GM19328 (cell line): ENCODE results near the gene CDH12.
"Not testable (repeated sequence)": the region's sequence is repeated elsewhere in the genome, so short reads cannot be mapped to it uniquely, and the experiment has no call there.

ENCODE experiments used
- ATAC-seq: cut with Tn5 transposase; IDR thresholded peaks from one replicate; pipeline ENCODE4 v1.9.1; 2021; ENCODE audit warnings: mild to moderate bottlenecking, moderate library complexity; ENCODE audit not compliant: unreplicated experiment

The CDH12 gene

DNA sequence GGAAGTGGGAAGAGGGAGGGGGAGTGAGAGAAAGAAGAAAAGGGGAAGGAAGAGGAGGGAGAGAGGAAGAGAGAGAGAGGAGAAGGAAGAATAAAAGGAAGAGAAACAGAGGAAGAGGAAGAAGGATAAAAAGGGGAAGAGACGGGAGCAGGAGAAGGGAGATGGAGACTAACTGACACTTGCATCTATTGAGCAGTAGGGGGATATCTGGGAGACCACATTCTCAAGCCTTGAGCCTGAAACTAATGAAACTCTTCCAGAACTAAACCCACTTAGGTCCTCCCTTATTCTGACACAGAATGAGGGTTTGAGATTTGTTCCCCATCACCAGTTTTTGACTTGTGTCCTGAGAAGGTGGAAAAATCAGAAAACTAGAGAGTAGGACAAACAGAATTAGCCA is 533.3 kb downstream of the CDH12 start:
- no peak for ATAC-seq

DNA sequence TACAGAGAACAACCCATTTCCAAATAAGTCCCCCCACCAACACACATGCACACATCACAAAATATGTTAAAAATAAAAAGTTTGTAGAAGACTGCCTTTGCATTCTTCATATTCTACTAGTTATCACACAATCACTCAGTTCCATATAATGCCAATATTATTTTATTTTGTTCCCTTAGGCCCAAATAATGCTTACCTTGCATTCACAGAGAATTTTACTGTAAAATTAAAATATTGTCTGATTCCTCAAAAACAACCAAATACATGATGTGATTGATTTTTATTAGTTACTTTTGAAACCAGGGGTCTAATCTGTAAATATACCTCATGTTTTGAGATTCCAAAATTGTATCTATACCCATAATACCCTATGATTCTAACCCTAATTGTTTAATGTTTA is 536.9 kb downstream of the CDH12 start:
- ATAC-seq = no peak

GRCh38 chr5:22315052-22315451 is 538.1 kb downstream of the CDH12 start:
- ATAC-seq = not testable (repeated sequence)

GRCh38 chr5:22314548-22314947 is 538.6 kb downstream of the CDH12 start:
- ATAC-seq = no peak

GRCh38 chr5:22306011-22306410 is 547.1 kb downstream of the CDH12 start:
- no peak for ATAC-seq

- ATAC-seq = no peak
Observed at GRCh38 chr5:22295832-22296231, 557.3 kb downstream of the CDH12 start.

DNA sequence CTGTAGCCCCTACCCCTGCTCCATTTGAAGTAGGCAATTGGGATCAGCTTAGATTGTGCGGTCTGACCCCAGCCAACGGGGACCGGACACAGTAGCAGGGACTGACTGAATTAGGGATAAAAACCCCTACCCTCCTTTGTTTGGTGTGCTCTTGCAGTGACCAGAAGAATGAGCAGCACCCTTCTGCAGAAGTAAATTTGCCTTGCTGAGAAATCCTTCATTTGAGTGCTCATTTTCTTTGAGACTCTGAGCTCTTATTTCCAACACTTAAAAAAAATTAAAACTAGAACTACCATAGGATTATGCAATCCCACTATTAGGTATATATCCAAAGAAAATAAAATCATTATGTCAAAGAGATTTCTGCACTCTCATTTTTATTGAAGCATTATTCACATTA is 560.0 kb downstream of the CDH12 start:
- no peak for ATAC-seq

DNA sequence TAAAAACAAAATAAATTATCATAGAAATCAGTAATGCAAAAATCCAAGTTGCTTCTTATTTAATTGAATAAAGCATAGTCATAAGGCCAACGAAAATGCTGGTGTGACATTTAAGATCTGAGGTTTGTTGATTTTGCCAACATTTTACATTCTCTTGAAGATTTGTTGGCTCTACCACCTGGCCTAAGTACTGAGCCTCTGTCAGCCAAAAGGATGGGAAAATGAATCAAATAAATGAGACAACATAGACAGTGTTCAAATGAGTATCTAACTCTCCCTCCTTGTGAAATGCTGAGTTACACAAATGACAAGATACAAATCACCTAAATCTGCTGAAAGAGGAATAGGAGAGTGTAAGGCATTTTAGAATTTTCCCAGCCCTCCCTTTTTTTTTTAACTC is 575.0 kb downstream of the CDH12 start:
- ATAC-seq = no peak

DNA sequence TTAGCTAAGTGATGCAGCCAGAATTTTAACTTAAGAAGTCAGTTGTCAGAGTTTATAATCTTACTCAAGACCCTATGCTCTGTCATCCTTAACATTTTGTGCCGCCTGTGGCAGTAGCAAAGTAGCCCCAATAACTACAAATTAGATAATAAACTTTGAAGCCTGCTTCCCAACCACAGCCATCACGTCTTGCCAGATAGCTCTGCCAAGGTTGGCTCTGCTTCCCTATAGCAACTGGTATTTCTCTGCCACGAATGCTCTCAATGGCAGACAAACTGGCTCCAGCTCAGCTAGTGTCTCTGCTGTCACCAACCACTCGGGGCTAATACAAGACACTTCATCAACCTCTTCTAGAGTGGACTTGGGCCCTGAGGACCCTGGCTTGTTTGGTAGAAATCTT is 576.1 kb downstream of the CDH12 start:
- ATAC-seq = no peak

GRCh38 chr5:22265855-22266254 is 587.3 kb downstream of the CDH12 start:
- not testable (repeated sequence) for ATAC-seq

DNA sequence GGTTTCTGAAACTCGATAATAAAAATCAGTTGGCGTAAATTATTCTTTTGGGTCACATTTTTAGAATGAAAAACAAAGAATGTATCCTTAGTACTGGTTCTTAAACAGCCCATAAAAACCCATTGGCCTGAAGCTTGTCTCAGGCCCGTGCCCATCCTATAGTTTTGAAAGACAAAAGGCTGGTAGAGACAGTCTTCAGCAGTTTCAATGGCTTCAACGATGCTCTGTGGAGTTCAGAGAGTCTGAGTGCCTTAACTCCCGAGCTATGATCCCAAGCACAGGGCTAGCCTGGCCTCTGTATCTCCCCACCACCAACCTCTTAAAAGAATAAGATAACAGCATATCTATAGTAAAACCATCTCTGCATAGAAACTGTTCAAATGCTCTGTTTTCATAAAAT is 595.0 kb downstream of the CDH12 start:
- no peak for ATAC-seq

DNA sequence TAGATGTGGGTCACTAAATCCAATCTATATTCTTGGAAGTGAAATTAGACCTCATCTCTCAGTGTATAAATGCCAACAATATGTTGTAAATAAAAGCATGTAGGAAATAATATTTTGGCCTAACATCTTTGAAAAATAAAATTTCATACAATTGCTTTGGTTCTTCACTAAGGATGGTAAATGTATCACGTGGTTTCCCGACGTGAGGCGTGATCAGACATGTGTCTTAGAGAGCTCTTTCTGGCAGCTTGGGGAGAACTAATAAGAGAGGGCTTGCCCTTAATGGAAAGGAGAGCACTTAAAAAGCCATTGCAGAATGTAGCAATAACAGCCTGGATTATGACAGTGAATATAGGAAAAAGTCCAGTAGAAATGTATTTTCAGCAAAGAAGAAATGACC is 602.6 kb downstream of the CDH12 start:
- ATAC-seq = no peak

GRCh38 chr5:22249209-22249729 is 603.9 kb downstream of the CDH12 start:
- no peak for ATAC-seq

DNA sequence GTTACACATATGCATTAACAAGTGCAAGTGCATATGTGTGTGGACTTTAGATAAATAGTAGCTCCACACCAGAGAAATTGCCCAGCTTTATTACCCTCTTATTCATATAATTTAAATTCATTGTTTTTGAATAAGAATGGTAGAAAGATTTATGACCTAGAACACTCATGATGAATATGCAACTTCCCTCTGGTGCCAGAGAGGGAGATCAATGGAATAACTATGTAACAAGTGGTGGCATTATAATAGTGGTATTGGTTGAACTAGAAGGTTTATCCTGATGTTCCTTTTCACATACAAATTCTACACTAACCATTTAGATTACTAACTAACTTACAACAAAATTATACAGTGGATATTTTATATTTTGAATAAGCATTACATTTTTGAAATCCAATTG is 607.4 kb downstream of the CDH12 start:
- no peak for ATAC-seq

DNA sequence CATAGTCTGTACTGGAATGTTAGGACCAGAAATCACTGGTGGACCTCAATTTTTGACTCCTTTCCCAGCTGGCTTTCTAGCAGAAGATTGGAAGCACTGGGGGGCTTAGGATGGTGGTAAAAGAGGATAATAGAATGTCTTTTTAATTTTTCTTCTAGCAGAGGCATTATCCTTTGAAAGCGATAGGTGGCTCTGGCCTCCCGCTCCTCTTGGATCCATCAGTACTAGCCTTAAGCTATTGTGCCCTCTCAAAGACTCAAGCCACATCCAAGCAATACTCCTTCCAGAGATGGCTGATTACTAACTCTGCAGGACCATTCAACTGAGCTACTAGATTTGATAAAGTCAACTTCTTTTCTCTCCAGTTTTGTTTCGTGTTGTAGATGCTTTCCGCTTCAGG is 610.6 kb downstream of the CDH12 start:
- ATAC-seq = no peak

- no peak for ATAC-seq
Observed at GRCh38 chr5:22238047-22238446, 615.1 kb downstream of the CDH12 start.

DNA sequence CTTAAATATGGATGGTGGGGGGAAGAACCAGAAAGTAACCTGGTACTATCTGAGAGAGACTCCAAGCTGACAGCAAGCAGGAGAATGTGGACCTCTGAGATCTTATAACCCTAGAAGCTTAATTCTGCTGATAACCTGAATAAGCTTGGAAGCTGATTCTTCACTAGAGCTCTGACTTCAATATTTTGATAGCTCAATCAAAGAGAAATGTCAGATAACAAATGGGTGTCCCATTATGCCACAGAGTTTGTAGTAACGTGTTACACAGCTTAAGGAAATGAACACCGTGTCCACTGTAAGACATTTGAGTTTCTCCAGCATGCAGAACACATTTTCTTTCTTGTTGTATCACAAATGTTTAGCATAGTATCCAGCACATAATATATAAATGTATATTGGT is 626.7 kb downstream of the CDH12 start:
- ATAC-seq = no peak

GRCh38 chr5:22223079-22223478 is 630.1 kb downstream of the CDH12 start:
- ATAC-seq = no peak

GRCh38 chr5:22213703-22214495 is 639.2 kb downstream of the CDH12 start:
- not testable (repeated sequence) for ATAC-seq

- ATAC-seq = not testable (repeated sequence)
Observed at GRCh38 chr5:22212254-22212991, 640.7 kb downstream of the CDH12 start.

- ATAC-seq = not testable (repeated sequence)
Observed at GRCh38 chr5:22208463-22208862, 644.7 kb downstream of the CDH12 start.

DNA sequence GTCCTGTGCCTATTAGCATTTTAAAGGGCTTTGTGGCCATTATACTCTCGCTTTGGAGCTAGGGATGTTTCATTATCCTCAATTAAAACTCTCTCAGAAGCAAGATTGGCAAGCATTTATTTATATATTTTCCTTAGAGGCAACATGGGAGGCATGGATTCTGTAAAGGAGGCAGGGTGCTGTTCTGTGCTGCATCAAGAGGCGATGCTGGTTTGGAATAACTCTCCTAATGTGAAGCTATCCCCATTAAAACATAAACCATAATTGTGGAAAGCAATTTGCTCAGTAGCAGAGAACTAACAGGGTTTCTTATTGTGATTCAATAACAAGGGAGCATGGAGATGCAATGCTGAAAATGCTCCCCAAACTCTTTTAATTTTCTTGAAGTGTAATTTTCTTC is 664.5 kb downstream of the CDH12 start:
- not testable (repeated sequence) for ATAC-seq
